Esophagus squamous epithelium (tissue), 5 donors: ENCODE results near the gene CABP1. TPM values are rescaled to one million over a fixed set of nuclear protein-coding genes. Genes with fewer than 3 reads are reported as not detected.

Experiments used
- DNase-seq: peaks from one replicate; lab custom pipeline; 2025; lab: John Stamatoyannopoulos, UW
- H3K27ac ChIP-seq, 4 donors: fragments of 200-600 bp; sonication (generic); one replicate each; pipeline ENCODE4 v1.5.1; 2016 to 2019; ENCODE audit warnings: mild to moderate bottlenecking in 1 of 4
- H3K27me3 ChIP-seq, 4 donors: fragments of 200-600 bp; sonication (generic); 1 replicate in 3 of 4; 2 replicates in 1 of 4; pipeline versions ENCODE4 v1.5.1 to v1.6.0; 2017 to 2021; ENCODE audit warnings: antibody characterized with exemption in 1 of 4
- H3K36me3 ChIP-seq, 3 donors: fragments of 200-600 bp; sonication (generic); one replicate each; pipeline ENCODE4 v1.5.1; 2016 to 2019
- H3K4me1 ChIP-seq, 3 donors: fragments of 200-600 bp; sonication (generic); one replicate each; pipeline ENCODE4 v1.5.1; 2017 to 2019
- H3K4me3 ChIP-seq, 4 donors: fragments of 200-600 bp; sonication (generic); 1 replicate in 3 of 4; 2 replicates in 1 of 4; pipeline ENCODE4 v1.5.1; 2016 to 2019; ENCODE audit warnings: mild to moderate bottlenecking in 2 of 4, moderate library complexity in 1 of 4
- H3K9me3 ChIP-seq, 3 donors: fragments of 200-600 bp; sonication (generic); one replicate each; pipeline ENCODE4 v1.5.1; 2016 to 2019
- POLR2A ChIP-seq, 4 donors: fragments of 450-650 bp; IDR thresholded peaks; one replicate each; pipeline ENCODE4 v1.6.1; 2017; ENCODE audit warnings: antibody characterized with exemption in 4 of 4, mild to moderate bottlenecking in 4 of 4, moderate library complexity in 3 of 4
- WGBS, 2 donors: methylation state at CpG; one replicate each; pipeline ENCODE4 v1.1.5; 2018; 5-methylcytosine and 5-hydroxymethylcytosine counted together
- intact Hi-C: fragments of 100-400 bp; cut with DNase I; formaldehyde crosslinking; loops from one replicate; pipeline ENCODE4 v1.15.0; 2022
- total RNA-seq, 4 donors: library from RNA; depleted of rRNA; stranded (reverse); fragments of >200 nt; gene quantifications; one replicate each; pipeline ENCODE4 v1.1.0, GENCODE V29; 2016
- TF ChIP-seq, protein P1 (sequence below), 6 experiments: fragments of 450-650 bp in 4 of 6; fragments of 200-600 bp in 2 of 6; sonication (generic) in 2 of 6; IDR thresholded peaks; one replicate each; pipeline ENCODE4 v1.5.1; 2016 to 2019; ENCODE audit warnings: antibody characterized with exemption in 6 of 6, mild to moderate bottlenecking in 4 of 6, moderate library complexity in 4 of 6
- donor health status: DM: yes; HTN: yes; CAD: no.

CABP1 gene
- total RNA-seq, 4 donors from 2014 or later = 0.19 to 2.4 (median 1.3) TPM

DNA sequence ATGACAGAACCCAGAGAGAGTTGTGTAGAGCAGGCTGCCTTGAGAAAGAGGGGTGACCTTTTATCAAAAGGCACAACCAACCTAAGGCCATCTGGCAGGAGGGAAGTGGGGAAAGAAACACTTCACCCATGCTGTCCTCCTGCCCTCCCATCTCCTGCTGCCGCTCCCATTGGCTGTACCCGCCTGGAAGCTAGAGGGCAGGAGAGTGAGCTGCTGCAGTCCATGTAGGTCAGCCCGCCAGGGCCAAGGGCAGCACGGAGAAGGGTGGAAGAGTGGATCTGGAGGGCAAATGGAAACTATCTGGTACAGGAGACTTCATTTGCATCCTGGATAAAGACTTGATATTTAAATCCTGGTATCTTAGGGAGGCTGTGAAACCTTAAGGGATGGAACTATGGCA, 11.5 kb upstream of the CABP1 start:
- Histone ChIP-seq H3K4me3 (no peak overlapping the region), H3K36me3 (no peaks in the 10 kb centered on the region), H3K9me3 (no peaks in the 10 kb centered on the region), H3K4me1 (no peaks in the 10 kb centered on the region), H3K27ac (no peak overlapping the region), H3K27me3 (peaks cover 0 to 11% (median 0%) of the 10 kb centered on the region in 4 donors)
- DNase-seq = no peak
- TF ChIP-seq, protein P1, sequence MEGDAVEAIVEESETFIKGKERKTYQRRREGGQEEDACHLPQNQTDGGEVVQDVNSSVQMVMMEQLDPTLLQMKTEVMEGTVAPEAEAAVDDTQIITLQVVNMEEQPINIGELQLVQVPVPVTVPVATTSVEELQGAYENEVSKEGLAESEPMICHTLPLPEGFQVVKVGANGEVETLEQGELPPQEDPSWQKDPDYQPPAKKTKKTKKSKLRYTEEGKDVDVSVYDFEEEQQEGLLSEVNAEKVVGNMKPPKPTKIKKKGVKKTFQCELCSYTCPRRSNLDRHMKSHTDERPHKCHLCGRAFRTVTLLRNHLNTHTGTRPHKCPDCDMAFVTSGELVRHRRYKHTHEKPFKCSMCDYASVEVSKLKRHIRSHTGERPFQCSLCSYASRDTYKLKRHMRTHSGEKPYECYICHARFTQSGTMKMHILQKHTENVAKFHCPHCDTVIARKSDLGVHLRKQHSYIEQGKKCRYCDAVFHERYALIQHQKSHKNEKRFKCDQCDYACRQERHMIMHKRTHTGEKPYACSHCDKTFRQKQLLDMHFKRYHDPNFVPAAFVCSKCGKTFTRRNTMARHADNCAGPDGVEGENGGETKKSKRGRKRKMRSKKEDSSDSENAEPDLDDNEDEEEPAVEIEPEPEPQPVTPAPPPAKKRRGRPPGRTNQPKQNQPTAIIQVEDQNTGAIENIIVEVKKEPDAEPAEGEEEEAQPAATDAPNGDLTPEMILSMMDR (IDR thresholded peaks at IDR 0.05) = no peak
- TF ChIP-seq POLR2A (IDR thresholded peaks at IDR 0.05) = no peak
- WGBS, 2 donors = 47 to 71% methylated on average over 2 to 4 of the region's 4 CpGs
- intact Hi-C loops = no loop called here

GRCh38 chr12:120630104-120630892, 10.1 kb upstream of the CABP1 start:
- H3K36me3 ChIP-seq = no peaks in the 10 kb centered on the region
- no peak for DNase-seq

GRCh38 chr12:120631097-120631496, 9.3 kb upstream of the CABP1 start:
- WGBS, 2 donors = 25 to 69% methylated on average over 3 to 5 of the region's 5 CpGs
- intact Hi-C loops = no loop called here
- TF ChIP-seq, protein P1 (IDR thresholded peaks at IDR 0.05) = no peak
- TF ChIP-seq POLR2A (IDR thresholded peaks at IDR 0.05) = no peak
- Histone ChIP-seq H3K36me3 (no peaks in the 10 kb centered on the region), H3K4me1 (no peaks in the 10 kb centered on the region), H3K9me3 (no peaks in the 10 kb centered on the region), H3K27me3 (peaks cover 0 to 17% (median 0%) of the 10 kb centered on the region in 4 donors), H3K4me3 (no peak overlapping the region), H3K27ac (no peak overlapping the region)
- no peak for DNase-seq

More at GRCh38 chr12:120630104-120630892, 10.1 kb upstream of the CABP1 start:
- intact Hi-C loops = no loop called here
- Histone ChIP-seq H3K4me1 (no peaks in the 10 kb centered on the region), H3K27me3 (peaks cover 0 to 17% (median 0%) of the 10 kb centered on the region in 4 donors), H3K4me3 (no peak overlapping the region), H3K9me3 (no peaks in the 10 kb centered on the region), H3K27ac (no peak overlapping the region)
- TF ChIP-seq POLR2A (IDR thresholded peaks at IDR 0.05) = no peak
- TF ChIP-seq, protein P1 (IDR thresholded peaks at IDR 0.05) = no peak
- 49 to 50% methylated on average over 13 to 15 of the region's 15 CpGs for WGBS, 2 donors

- H3K4me3 ChIP-seq = peak overlapping the region; percentile 30 to 68 (median 43)
- H3K27me3 ChIP-seq = peaks cover 5 to 79% (median 17%) of the 10 kb centered on the region in 4 donors
- WGBS, 2 donors = 4 to 25% methylated on average over 6 to 16 of the region's 115 CpGs
- DNase-seq = no peak
- no peak for TF ChIP-seq POLR2A (IDR thresholded peaks at IDR 0.05)
- TF ChIP-seq, protein P1 (IDR thresholded peaks at IDR 0.05) = no peak
- intact Hi-C loops = loop anchor here (10.0 kb wide), 1 partner anchor 344 kb away; no protein-coding TSS in a partner anchor
- H3K27ac ChIP-seq = no peak overlapping the region
- no peaks in the 10 kb centered on the region for H3K9me3 ChIP-seq
- H3K36me3 ChIP-seq = no peaks in the 10 kb centered on the region
- peaks cover 6 to 21% (median 18%) of the 10 kb centered on the region in 3 donors for H3K4me1 ChIP-seq
These were observed 721 bp downstream of the CABP1 start for GRCh38 chr12:120640861-120641833.
